ENCODE measurements around the gene ABLIM1.

Gene ABLIM1

DNA sequence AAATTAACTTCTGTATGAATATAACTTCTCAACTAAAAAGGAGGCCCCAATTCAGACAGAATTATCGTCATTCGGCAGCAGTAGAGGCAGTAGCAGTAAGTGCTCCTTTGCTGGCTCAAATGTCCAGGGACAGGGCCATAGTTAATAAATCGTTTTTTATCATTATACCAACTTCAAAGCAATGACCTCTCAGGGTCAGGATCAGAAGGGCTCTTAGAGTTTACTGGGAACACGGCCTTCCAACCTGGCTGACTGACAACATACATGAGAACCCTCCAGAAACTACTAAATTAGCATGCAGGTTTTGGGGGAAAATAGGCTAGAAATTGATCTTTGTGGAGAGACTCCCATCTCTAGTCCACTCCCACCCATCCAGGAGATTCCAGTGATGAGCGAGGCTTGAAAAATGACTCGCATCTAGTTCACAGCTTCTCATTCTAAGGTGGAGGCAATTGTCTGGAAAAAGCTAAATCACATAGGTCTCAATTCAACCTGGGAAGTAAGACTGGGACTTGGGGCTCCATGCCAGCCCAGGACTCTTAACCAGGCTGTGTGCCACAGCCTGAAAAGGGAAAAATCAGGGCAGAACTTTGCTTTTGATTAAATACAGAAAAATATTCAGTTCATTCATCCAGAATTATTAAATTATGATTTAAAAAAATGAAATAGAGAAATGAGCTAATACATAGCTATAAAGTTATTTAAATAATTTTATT lies 84.6 kb downstream of the ABLIM1 start:
- no peak for TF ChIP-seq Cebpa-rat (IDR thresholded peaks at IDR 0.05)
- H3K4me1 ChIP-seq: no peaks in the 10 kb centered on the region
- no peaks in the 10 kb centered on the region for H3K36me3 ChIP-seq
- H3K27ac ChIP-seq: no peak overlapping the region
- H3K9me3 ChIP-seq: no peaks in the 10 kb centered on the region
- H3K4me2 ChIP-seq: no peak overlapping the region
- no peaks in the 10 kb centered on the region for H3K27me3 ChIP-seq
- no peak overlapping the region for H3K9ac ChIP-seq
- no peaks in the 10 kb centered on the region for H4K20me1 ChIP-seq
- H3K4me3 ChIP-seq: no peak overlapping the region

DNA sequence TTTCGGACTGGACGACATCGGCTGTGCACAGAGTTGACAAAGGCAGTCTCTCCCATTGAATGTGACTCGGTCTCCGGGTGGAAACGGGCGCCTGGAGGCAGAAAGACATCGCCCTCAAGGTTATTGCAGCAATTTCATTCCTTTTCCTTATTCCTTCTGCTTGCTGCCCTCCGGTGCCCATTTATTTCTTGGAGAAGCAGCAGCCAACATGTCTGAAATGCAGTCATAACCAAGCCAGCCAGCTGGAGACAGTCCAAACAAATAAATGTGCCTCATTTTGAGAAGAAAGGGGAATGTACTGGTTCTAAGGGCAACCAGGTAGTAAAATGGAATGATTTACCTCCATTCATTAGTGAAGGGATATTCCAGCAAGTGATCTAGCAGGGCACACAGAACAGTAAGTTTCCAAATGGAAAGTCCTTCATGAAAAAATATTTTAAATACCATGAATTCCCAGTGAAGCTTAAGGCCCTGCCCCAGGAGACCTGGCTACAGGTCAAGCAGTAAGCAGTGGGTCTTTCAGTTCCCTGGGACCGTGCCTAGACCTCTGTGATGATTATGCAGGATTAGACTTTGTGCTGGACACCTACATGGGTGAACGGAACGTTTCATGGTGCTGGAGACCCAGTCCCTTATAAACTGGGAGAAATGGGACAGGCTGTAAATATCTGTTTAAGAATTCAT lies 86.6 kb downstream of the ABLIM1 start:
- Histone ChIP-seq H3K9me3 (no peaks in the 10 kb centered on the region), H3K4me1 (no peaks in the 10 kb centered on the region), H3K4me3 (no peak overlapping the region), H3K9ac (no peak overlapping the region), H3K36me3 (no peaks in the 10 kb centered on the region), H4K20me1 (no peaks in the 10 kb centered on the region), H3K27me3 (no peaks in the 10 kb centered on the region), H3K4me2 (no peak overlapping the region), H3K27ac (no peak overlapping the region)
- TF ChIP-seq Cebpa-rat (IDR thresholded peaks at IDR 0.05): no peak

DNA sequence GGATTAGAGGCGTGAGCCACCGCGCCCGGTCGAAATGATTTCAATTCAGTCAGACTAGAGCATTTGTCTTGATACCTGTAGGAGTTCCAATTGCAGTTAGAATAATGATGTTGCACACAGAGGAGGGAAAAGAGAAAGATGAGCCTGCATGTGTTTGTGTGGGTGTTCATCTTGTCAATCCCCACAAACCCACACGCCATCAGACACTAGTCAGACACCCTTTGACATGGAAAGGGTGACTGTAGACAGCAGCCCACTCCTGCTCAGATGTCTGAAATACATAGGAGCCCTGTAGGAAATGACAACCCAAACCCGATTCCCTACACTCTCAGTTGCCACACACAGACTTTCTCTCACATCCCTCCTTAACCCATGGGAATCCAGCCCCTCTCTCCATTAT lies 92.0 kb downstream of the ABLIM1 start:
- no peak for TF ChIP-seq Cebpa-rat (IDR thresholded peaks at IDR 0.05)
- Histone ChIP-seq H3K27ac (no peak overlapping the region), H3K9ac (no peak overlapping the region), H4K20me1 (no peaks in the 10 kb centered on the region), H3K4me3 (no peak overlapping the region), H3K4me1 (no peaks in the 10 kb centered on the region), H3K36me3 (no peaks in the 10 kb centered on the region), H3K27me3 (no peaks in the 10 kb centered on the region), H3K9me3 (no peaks in the 10 kb centered on the region), H3K4me2 (no peak overlapping the region)

DNA sequence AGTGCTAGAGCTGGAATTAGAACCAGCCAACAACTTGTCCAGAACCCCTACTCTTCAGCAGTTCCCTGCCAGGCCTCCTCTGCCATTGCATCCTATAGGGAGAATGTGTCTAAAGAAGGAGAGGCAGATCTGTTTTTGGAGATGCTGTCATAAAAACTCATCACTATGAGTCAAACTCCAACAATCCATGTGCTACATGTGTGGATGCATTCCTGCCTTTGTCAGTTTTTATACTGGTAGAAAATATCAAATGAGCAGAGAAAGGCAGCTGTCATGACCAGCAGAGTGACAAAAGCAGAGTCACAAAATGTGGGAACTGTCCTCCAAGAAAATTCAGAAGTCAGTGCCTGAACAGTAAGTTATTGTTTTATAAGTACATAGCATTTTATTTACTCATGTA lies 93.0 kb downstream of the ABLIM1 start:
- no peak for TF ChIP-seq Cebpa-rat (IDR thresholded peaks at IDR 0.05)
- Histone ChIP-seq H3K9ac (no peak overlapping the region), H3K4me3 (no peak overlapping the region), H3K4me2 (no peak overlapping the region), H3K36me3 (no peaks in the 10 kb centered on the region), H3K9me3 (no peaks in the 10 kb centered on the region), H3K4me1 (no peaks in the 10 kb centered on the region), H3K27ac (no peak overlapping the region), H4K20me1 (no peaks in the 10 kb centered on the region), H3K27me3 (no peaks in the 10 kb centered on the region)

DNA sequence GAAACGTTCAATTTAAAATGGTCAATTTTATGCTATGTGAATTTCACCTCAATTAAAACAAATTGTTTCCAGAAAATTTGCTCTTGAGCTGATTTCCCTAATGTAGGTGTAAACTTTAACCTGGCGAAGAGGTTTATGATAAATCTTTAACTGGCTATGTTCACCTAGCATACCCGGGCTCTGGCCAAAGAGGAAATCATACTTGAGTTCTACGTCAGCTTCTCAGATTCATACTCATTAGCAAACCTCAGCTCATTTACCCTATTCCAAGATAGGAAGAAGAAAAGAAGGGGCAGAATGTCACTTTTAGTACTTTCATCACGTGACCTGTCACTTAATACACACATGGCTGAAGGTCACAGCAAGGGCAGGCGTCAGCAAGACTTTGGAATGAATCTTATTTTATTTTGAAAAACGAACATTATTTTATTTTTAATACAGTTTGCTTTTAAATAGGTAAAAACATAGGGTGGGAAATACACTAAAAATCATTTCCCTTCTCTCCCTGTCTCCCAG lies 97.0 kb downstream of the ABLIM1 start:
- Histone ChIP-seq H3K4me2 (no peak overlapping the region), H3K9me3 (peaks cover 26% of the 10 kb centered on the region), H3K9ac (no peak overlapping the region), H3K36me3 (no peaks in the 10 kb centered on the region), H3K27ac (no peak overlapping the region), H3K4me1 (no peaks in the 10 kb centered on the region), H4K20me1 (no peaks in the 10 kb centered on the region), H3K4me3 (no peak overlapping the region), H3K27me3 (no peaks in the 10 kb centered on the region)
- TF ChIP-seq Cebpa-rat (IDR thresholded peaks at IDR 0.05): no peak

DNA sequence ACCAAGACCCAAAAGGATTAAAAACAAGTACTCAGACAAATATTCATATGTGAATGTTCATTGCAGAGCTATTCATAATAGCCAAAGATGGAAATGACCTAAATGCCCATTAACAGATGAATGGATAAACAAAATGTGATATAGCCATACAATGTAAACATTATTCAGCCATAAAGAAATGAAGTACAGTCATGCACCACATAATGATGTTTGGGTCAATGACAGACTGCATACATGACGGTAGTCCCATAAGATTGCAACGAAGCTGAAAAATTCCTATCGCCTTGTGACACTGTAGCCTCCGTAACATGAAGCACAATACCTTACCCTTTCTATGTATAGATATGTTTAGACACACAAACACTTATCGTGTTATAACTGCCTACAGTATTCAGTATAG lies 97.9 kb downstream of the ABLIM1 start:
- Histone ChIP-seq H3K4me2 (no peak overlapping the region), H3K27me3 (no peaks in the 10 kb centered on the region), H3K9ac (no peak overlapping the region), H3K4me1 (no peaks in the 10 kb centered on the region), H3K36me3 (no peaks in the 10 kb centered on the region), H3K9me3 (peaks cover 27% of the 10 kb centered on the region), H3K27ac (no peak overlapping the region), H3K4me3 (no peak overlapping the region), H4K20me1 (no peaks in the 10 kb centered on the region)
- no peak for TF ChIP-seq Cebpa-rat (IDR thresholded peaks at IDR 0.05)

DNA sequence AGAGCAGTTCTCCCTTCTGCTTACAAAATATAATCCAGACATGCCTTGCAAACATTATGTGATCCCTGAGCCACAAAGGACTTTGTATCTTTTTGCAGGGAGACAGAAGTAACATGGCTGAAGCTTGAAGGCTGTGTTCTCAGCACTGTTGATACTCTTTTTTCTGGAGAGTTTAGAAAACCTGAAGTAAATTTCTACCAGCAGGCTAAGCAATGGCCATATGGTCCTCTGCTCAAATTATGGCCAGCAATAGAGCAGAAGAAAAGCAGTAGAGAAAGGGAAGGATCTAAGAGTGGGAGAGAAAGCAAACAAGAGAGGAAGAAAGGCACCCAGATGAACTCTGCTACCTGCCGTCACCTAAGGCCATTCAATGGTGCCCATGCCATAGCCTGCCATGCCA lies 98.4 kb downstream of the ABLIM1 start:
- no peaks in the 10 kb centered on the region for H3K27me3 ChIP-seq
- no peak overlapping the region for H3K27ac ChIP-seq
- no peaks in the 10 kb centered on the region for H4K20me1 ChIP-seq
- H3K4me1 ChIP-seq: no peaks in the 10 kb centered on the region
- no peak overlapping the region for H3K4me3 ChIP-seq
- H3K4me2 ChIP-seq: no peak overlapping the region
- no peak for TF ChIP-seq Cebpa-rat (IDR thresholded peaks at IDR 0.05)
- H3K9me3 ChIP-seq: peaks cover 27% of the 10 kb centered on the region
- H3K36me3 ChIP-seq: no peaks in the 10 kb centered on the region
- no peak overlapping the region for H3K9ac ChIP-seq

DNA sequence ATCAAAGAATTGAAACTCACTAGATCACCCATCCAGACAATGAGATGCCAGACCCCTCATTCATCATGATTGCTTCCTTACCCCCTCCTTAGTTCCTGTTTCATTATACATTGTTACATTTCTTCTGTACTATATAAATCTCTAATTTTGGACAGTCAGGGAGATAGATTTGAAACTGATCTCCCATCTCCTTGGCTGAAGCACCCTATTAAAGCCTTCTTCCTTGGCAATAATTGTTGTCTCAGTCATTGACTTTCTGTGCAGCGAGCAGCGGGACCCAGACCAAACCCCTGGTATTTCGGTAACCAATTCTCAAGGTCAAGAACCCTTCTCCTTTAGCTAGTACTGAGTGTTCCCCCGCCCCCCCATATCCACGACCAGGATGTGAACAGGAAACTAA lies 100.2 kb downstream of the ABLIM1 start:
- no peaks in the 10 kb centered on the region for H3K27me3 ChIP-seq
- H3K4me1 ChIP-seq: no peaks in the 10 kb centered on the region
- no peak for TF ChIP-seq Cebpa-rat (IDR thresholded peaks at IDR 0.05)
- H3K4me3 ChIP-seq: no peak overlapping the region
- peaks cover 27% of the 10 kb centered on the region for H3K9me3 ChIP-seq
- H3K4me2 ChIP-seq: no peak overlapping the region
- H4K20me1 ChIP-seq: no peaks in the 10 kb centered on the region
- H3K9ac ChIP-seq: no peak overlapping the region
- H3K36me3 ChIP-seq: no peaks in the 10 kb centered on the region
- no peak overlapping the region for H3K27ac ChIP-seq

DNA sequence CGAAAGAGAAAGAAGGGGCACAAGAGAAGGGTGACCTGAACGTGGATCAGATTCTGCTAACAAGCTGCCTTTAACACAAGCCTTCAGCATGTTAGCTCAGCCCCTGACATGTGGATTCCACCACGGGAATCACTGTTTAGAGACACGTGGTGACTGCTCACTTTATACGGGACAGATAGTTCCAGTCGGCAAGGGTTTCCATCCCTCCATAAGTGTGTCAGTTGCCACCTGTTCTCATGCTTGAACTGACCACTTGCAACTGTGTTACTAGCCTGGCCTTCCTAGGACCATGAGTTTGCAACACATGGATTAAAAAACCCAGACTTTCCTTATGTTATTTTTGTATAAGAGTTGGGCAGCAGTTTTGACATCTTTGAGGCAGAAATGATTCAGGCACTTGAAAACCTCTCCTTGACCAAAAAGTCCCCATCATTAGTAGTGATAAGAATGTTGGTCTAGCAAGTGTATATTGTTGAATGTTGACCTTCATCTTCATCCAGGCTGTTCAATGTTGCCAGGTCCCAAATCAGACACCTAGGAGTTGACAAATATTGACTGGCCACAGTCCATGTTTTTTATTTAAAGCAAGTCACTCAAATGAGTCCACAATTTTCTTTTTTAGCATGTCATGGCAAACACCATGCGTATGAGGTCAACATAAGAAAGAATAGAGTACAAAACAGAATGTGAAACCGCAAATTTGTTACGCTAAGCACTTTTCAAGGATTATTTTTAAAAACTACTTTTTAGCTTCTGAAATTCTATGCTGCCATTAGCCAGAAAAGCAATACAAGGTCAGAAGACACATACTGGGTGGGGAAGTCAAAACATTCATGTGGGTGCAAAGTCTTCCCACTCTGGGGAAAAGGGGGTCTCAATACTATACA lies 101.6 kb downstream of the ABLIM1 start:
- H3K27me3 ChIP-seq: no peaks in the 10 kb centered on the region
- H3K9me3 ChIP-seq: peaks cover 27% of the 10 kb centered on the region
- H4K20me1 ChIP-seq: no peaks in the 10 kb centered on the region
- H3K36me3 ChIP-seq: no peaks in the 10 kb centered on the region
- no peak overlapping the region for H3K4me3 ChIP-seq
- H3K27ac ChIP-seq: no peak overlapping the region
- no peak overlapping the region for H3K9ac ChIP-seq
- no peak for TF ChIP-seq Cebpa-rat (IDR thresholded peaks at IDR 0.05)
- no peaks in the 10 kb centered on the region for H3K4me1 ChIP-seq
- no peak overlapping the region for H3K4me2 ChIP-seq

DNA sequence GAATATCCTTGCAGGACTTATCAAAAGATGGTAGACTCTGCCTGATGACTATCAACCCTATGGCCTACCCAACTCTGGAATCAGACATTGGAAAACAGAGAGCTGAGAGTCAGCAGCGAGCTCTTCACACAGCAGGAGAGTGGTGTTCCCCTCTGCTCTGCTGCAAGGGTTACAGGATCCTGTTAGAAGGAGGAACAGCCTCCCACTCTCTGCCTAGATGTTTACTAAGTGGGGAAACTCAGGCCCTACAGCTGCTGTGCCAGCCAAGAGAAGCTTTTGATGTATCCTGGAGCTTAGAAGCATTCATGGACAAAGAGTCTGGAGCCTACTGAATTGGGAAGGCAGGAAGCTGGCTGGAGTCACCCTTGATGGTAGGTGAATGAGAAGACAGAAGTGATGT lies 104.6 kb downstream of the ABLIM1 start:
- TF ChIP-seq Cebpa-rat (IDR thresholded peaks at IDR 0.05): no peak
- no peak overlapping the region for H3K4me2 ChIP-seq
- peaks cover 22% of the 10 kb centered on the region for H3K9me3 ChIP-seq
- no peaks in the 10 kb centered on the region for H3K4me1 ChIP-seq
- H3K9ac ChIP-seq: no peak overlapping the region
- no peaks in the 10 kb centered on the region for H4K20me1 ChIP-seq
- H3K27me3 ChIP-seq: 0 out of 2 replicates have a peak, but pooled peaks cover under 1% of the 10 kb centered on the region
- H3K36me3 ChIP-seq: no peaks in the 10 kb centered on the region
- H3K27ac ChIP-seq: no peak overlapping the region
- no peak overlapping the region for H3K4me3 ChIP-seq
